Stimulated activated CD8-positive, alpha-beta memory T cell treated with anti-CD3 and anti-CD28 coated beads, Interleukin-4, amount 100 ng/mL, for 48 hours (primary cell): ENCODE results near the gene PTDSS2.

ENCODE experiments used
- DNase-seq: peaks from one replicate; pipeline ENCODE4 v3.0.0-alpha.2; 2020

Gene PTDSS2

GRCh38 chr11:494761-495536 lies 44.9 kb downstream of the PTDSS2 start:
- no peak for DNase-seq

GRCh38 chr11:495537-495931 lies 45.5 kb downstream of the PTDSS2 start:
- DNase-seq, result no peak

- DNase-seq, result no peak
Measured at GRCh38 chr11:496834-497564, 46.9 kb downstream of the PTDSS2 start.

GRCh38 chr11:497565-498296 lies 47.7 kb downstream of the PTDSS2 start:
- DNase-seq, result no peak

- no peak for DNase-seq
Measured at GRCh38 chr11:498297-499181, 48.5 kb downstream of the PTDSS2 start.

GRCh38 chr11:499201-500076 lies 49.4 kb downstream of the PTDSS2 start:
- DNase-seq, result no peak

GRCh38 chr11:501001-501682 lies 51.1 kb downstream of the PTDSS2 start:
- DNase-seq, result no peak

- DNase-seq, result no peak
Measured at GRCh38 chr11:501683-502287, 51.7 kb downstream of the PTDSS2 start.

GRCh38 chr11:502288-503178 lies 52.5 kb downstream of the PTDSS2 start:
- no peak for DNase-seq

GRCh38 chr11:503179-503981 lies 53.3 kb downstream of the PTDSS2 start:
- DNase-seq, result peak; percentile 62

GRCh38 chr11:504053-504993 lies 54.2 kb downstream of the PTDSS2 start:
- DNase-seq, result peak; percentile 42

- DNase-seq, result no peak
Measured at GRCh38 chr11:504994-505344, 54.9 kb downstream of the PTDSS2 start.

- peak; percentile 98 for DNase-seq
Measured at GRCh38 chr11:506238-506994, 56.3 kb downstream of the PTDSS2 start.

GRCh38 chr11:506995-507726 lies 57.1 kb downstream of the PTDSS2 start, which contains the start of gene RNH1:
Gene RNH1, minus strand, starts transcription at chr11:507242. Its CDS starts 5,080 bp downstream, at chr11:502162.
- DNase-seq, result peak; percentile 100

- DNase-seq, result no peak
Measured at GRCh38 chr11:507727-508515, 57.8 kb downstream of the PTDSS2 start.
